HK-2 (cell line): ENCODE measurements around the gene SLC22A1.

Source experiments
- DNase-seq: peaks from one replicate; pipeline ENCODE4 v3.0.0-alpha.2; 2018; ENCODE audit not compliant: unreplicated experiment

Gene SLC22A1

DNA sequence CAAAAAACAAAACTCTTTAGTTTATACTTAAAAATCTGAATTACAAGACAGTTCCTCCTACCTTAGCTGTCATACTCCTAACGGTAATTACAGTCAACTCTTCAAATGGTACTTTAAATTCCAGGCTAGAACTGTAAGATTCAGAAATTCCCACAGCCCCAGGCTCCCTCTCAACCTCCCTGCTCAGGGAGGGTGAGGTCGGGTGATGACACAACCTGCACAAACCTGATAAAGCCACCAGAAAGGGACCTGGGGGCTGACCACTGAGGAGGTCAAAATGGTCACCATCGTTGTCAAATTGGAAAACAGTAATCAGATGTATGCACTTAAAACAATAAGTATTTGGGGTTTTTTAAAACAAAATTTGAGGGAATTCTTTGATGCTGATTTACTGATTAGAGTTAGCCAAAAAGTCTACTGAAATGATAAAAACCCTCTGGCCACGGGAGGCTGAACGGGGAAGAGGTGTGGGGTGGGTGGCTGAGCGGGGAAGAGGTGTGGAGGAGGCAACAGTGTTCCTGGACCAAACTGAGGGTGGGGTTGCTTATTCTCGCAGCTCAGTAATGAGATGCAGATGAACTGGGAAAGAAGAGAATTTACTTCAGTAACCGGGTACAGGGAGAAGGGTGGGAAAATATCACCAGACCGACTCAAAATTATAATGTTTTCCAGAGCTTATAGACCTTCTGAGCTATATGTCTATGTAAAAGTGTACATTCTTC is 52.4 kb downstream of the SLC22A1 start:
- no peak for DNase-seq

GRCh38 chr6:160174681-160175080 is 53.1 kb downstream of the SLC22A1 start:
- DNase-seq, result no peak

DNA sequence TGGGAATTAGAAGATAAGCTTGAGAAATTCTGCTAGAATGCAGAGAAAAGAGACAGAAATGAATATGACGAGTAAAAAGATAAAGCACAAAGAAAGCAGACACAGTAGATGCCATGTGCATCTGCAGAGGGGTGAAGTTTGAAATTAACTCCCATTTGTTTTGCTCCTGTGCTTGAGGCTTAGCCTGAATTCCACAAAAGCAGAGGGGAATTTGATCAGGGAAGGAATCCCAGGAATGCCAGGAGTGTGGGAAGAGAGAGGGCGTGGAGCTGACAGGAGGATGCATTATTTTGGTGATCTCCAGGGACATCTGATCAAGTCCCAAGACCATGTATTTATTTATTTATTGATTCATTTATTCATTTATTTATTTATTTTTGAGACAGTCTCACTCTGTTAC is 55.6 kb downstream of the SLC22A1 start:
- no peak for DNase-seq

GRCh38 chr6:160178271-160178670 is 56.7 kb downstream of the SLC22A1 start:
- no peak for DNase-seq

GRCh38 chr6:160180706-160181105 is 59.1 kb downstream of the SLC22A1 start:
- no peak for DNase-seq

- DNase-seq, result no peak
These were observed 67.2 kb downstream of the SLC22A1 start for GRCh38 chr6:160188773-160189172.

GRCh38 chr6:160190081-160190480 is 68.5 kb downstream of the SLC22A1 start:
- no peak for DNase-seq

GRCh38 chr6:160190973-160191372 is 69.4 kb downstream of the SLC22A1 start:
- DNase-seq, result no peak

DNA sequence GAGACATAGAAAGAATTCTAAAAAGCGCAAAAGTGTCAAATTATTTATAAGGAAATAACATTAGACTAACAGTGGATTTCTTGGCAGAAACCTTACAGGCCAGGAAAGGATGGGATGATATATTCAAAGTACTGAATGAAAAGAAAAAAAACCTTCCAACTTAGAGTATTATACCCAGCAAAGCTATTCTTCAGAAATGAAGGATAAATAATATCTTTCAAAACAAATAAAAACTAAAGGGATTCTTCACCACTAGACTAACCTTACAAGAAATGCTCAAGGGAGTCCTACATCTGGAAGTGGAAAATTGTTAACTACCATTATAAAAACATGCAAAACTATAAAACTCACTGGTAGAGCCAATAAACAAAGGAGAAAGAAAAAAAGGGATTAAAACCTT is 71.2 kb downstream of the SLC22A1 start:
- DNase-seq, result no peak

- DNase-seq, result no peak
These were observed 73.2 kb downstream of the SLC22A1 start for GRCh38 chr6:160194808-160195207.

- no peak for DNase-seq
These were observed 76.0 kb downstream of the SLC22A1 start for GRCh38 chr6:160197662-160198061.

DNA sequence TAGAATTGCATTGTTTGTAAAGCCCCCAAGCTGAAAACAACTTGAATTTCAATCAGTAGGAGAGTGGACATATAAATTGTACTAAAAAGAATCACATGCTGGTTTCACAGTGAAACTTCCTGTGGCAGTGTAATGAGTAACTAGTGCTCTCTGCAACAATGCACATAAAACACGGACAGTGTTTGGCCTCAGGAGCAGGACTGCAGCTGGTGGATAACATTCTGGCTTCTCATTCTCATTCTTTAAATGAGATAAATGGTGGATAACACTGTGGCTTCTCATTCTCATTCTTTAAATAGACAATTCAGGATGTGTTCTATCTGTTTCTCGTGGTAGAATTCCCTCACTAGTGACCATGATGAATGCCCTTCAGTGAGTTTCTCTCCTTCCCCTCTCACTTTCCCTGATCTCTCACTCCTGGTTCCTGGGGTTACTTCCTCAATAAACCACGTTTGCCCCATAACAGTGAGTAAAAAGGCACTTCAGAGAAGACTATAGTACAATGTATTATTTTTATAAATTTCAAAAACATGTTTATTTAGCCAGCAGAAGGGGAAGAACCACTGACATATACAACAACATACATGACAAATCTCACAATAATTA is 77.1 kb downstream of the SLC22A1 start:
- DNase-seq, result no peak

DNA sequence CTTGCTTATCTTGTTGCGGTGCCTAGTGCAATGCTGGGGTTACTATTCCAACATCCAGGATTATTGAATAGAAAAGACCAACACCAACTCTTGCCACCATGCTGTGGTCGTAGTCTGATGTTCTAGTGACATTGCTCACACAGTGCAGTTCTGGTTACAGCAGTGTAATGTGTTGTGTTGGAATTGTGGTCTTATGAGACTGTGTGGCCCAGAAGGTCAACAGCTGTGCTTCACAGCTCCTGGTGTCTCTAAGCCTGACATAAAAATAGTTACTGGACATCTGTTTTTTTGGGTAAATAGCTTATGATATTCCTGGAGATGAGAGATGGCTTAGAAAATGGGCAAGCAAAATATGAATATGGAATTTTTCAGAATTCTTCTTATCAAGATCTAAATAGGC is 79.4 kb downstream of the SLC22A1 start:
- DNase-seq, result no peak

DNA sequence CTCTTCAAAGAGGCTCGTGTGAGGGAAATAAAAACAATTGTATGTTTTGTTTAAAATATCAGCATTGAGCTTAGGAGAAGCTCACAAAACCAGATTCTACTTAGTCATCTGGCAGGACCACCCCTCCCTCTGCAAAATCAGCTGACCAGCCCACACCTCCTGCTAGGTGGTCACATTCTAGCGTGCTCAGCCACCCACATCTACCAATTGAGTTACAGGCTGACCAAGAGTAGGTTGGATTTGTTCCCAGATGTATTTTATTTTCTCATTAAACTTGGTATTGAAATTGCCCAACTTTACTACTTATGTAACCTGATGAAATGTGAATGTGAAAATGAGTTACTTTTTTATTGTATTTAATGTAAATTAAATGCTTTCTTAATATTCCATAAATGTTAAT is 80.8 kb downstream of the SLC22A1 start:
- no peak for DNase-seq

DNA sequence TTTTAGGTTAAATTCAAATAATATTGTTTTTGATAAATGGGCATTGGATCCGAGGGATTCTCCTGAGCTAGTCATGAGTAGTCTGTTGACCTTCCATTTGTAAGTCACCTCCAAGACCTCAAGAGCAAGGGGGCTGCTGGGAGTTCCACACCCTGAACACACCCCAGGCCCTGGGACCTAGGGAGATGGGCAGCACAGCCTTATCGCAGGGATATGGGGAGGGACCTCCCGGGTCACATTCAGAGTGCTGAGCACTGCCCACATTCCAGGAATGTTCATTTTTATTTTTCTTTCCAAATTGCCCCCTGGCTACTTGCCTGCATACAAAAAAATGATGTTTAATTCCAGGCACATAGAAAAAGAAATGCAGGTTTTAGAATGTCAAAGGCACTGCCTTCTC is 81.5 kb downstream of the SLC22A1 start:
- DNase-seq, result no peak

DNA sequence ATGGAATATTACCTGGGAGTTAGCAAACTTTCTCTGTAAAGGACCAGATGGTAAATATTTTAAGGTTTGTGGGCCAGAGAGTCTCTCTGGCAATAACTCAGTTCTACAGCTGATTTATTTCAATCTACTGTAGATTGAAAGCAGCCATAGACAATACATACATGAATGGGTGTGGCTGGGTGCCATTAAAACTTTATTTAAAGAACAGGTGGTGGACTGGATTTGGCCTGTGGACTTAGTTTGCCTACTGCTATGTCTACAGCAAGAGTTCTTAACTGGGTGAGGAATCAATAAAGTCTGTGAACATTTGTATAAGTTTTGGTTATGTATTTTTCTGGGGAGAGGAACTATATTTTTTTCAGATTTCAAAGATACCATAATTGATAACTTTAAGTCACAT is 81.9 kb downstream of the SLC22A1 start:
- DNase-seq, result no peak

DNA sequence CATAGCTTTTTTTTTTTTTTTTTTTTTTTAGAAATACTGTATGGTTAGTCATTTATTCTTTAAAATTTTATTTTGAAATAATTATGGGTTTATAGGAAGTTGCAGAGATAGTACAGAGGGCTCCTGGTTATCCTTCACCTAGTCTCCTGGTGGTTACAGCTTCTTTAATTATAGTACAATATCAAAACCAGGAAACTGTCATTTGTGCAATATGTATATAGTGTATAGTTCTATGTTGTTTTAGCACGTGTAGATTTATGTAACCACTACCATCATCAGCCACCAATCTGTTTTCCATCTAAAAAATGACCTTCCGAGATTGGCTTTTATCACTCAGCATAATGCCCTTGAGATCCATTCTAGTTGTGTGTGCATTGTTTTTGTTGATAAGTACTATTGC is 82.3 kb downstream of the SLC22A1 start:
- no peak for DNase-seq

GRCh38 chr6:160204710-160205109 is 83.1 kb downstream of the SLC22A1 start:
- no peak for DNase-seq

- no peak for DNase-seq
These were observed 86.0 kb downstream of the SLC22A1 start for GRCh38 chr6:160207618-160208017.
